Astrocyte (in vitro differentiated cells and primary cell): ENCODE data around the gene EXOC3L2.

Source experiments
- EZH2 ChIP-seq: IDR thresholded peaks from 2 replicates; pipeline ENCODE4 v1.6.1; 2012; ENCODE audit warnings: mild to moderate bottlenecking, low read length, inconsistent platforms; ENCODE audit not compliant: insufficient read depth
- TF ChIP-seq, protein P1 (sequence below): IDR thresholded peaks from 2 replicates; pipeline ENCODE4 v1.5.1; 2011; ENCODE audit warnings: low read depth, mild to moderate bottlenecking, inconsistent platforms, low read length, moderate library complexity; ENCODE audit not compliant: insufficient read depth

- TF ChIP-seq, protein P1, sequence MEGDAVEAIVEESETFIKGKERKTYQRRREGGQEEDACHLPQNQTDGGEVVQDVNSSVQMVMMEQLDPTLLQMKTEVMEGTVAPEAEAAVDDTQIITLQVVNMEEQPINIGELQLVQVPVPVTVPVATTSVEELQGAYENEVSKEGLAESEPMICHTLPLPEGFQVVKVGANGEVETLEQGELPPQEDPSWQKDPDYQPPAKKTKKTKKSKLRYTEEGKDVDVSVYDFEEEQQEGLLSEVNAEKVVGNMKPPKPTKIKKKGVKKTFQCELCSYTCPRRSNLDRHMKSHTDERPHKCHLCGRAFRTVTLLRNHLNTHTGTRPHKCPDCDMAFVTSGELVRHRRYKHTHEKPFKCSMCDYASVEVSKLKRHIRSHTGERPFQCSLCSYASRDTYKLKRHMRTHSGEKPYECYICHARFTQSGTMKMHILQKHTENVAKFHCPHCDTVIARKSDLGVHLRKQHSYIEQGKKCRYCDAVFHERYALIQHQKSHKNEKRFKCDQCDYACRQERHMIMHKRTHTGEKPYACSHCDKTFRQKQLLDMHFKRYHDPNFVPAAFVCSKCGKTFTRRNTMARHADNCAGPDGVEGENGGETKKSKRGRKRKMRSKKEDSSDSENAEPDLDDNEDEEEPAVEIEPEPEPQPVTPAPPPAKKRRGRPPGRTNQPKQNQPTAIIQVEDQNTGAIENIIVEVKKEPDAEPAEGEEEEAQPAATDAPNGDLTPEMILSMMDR = no peak
- TF ChIP-seq EZH2 = no peak
Observed at GRCh38 chr19:45170146-45171106, 74.8 kb downstream of the EXOC3L2 start.
